ENCODE results near the gene PSME4.

Gene PSME4

DNA sequence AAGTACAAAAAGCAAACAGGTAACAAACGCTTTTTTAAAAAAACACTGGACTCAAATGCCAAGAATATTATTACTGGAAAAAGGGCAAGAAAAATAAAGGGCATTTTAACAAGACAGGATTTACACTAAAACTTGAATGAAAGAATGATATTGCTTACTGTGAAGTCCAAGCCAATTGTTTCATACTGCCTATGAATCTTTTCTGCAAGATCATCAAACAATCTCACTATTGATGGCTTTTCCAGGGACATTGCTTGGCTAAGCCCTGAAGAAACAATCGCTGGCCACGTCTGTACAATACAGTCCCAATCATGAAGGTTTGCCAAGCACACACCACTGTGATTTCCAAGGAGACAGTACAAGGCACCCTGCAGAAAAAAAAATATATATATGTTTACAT lies 69.6 kb downstream of the PSME4 start:
- in situ Hi-C loops (cut with MboI; ENCODE audit: low sequenced_read_pairs), result no loop called here

- in situ Hi-C loops (cut with MboI; ENCODE audit: low sequenced_read_pairs), result no loop called here
These were observed 73.9 kb downstream of the PSME4 start for GRCh38 chr2:53896864-53897263.

GRCh38 chr2:53886406-53887280 lies 84.2 kb downstream of the PSME4 start:
- in situ Hi-C loops (cut with MboI; ENCODE audit: low sequenced_read_pairs), result no loop called here

DNA sequence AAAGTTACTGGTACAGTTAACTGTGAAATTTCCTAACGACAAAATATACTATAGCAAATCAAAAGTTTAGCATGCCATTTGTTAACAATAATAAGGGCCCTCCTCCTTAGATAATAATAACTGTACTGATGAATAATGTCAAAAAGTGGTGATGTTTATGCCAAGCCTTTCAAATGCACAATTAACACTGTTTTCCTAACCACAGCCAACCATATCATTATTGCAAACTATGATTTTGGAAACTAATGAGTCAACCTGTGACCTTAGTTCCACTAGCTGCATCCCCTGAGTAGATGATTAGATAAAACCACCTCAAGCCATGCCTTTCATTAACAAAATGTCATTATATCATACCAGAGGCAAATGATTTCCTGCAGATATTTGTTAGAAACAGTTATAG lies 85.9 kb downstream of the PSME4 start:
- in situ Hi-C loops (cut with MboI; ENCODE audit: low sequenced_read_pairs), result no loop called here

- in situ Hi-C loops (cut with MboI; ENCODE audit: low sequenced_read_pairs), result no loop called here
These were observed 88.8 kb downstream of the PSME4 start for GRCh38 chr2:53881986-53882385.

DNA sequence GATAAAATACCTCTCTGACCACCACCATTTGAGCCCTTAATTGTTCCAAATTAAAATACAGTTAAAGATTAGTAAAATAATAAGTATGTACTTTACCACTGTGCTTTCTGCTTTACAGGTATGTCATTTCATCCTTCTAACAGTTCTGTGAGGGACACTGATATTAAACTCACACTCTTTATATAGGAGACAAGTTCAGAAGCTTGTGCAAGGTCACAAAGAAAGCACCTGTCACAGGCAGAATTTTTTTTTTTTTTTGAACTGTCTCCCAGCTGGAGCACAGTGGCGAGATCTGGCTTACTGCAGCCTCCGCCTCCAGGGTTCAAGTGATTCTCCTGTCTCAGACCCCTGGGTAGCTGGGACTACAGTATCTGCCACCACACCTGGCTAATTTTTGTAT lies 89.4 kb downstream of the PSME4 start:
- in situ Hi-C loops (cut with MboI; ENCODE audit: low sequenced_read_pairs), result no loop called here

GRCh38 chr2:53880756-53881155 lies 90.0 kb downstream of the PSME4 start:
- in situ Hi-C loops (cut with MboI; ENCODE audit: low sequenced_read_pairs), result no loop called here

DNA sequence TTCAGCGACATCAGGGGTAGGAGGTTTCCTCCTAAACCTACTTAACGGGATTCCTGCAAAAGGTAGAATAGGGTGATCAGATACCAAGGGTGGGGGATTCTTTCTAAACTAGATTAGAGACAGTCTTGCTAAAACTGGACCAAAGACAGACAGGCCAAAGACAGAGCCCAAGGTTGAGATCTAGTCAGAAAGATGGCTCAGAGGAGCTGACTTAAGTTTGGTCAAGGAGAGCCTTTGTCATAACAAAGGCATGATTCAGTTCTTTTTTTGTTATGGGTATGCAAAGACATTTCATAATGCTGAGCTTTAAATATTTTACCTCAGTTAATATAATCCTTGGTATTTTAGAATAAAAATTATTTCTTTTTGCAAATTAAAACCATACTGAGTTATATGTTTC lies 93.2 kb downstream of the PSME4 start:
- in situ Hi-C loops (cut with MboI; ENCODE audit: low sequenced_read_pairs), result no loop called here

DNA sequence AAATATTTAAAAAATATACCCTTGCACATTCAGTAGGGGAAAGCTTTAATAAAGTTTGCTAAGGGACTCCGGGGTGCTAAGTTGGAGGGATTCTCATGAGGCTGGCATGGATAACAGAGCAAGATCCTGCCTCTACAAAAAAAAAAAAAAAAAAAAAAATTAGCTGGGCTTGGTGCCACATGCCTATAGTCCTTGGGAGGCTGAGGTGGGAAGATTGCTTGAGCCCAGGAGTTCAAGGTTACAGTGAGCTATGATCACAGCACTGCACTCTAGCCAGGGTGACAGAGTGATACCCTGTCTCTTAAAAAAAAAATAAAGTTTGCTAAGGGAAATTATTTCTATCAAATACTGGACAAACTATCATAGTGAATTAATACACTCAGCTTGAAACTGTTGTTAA lies 93.7 kb downstream of the PSME4 start:
- in situ Hi-C loops (cut with MboI; ENCODE audit: low sequenced_read_pairs), result no loop called here

- in situ Hi-C loops (cut with MboI; ENCODE audit: low sequenced_read_pairs), result no loop called here
These were observed 96.3 kb downstream of the PSME4 start for GRCh38 chr2:53874401-53874950.

GRCh38 chr2:53867773-53868172 lies 103.0 kb downstream of the PSME4 start:
- in situ Hi-C loops (cut with MboI; ENCODE audit: low sequenced_read_pairs), result no loop called here

DNA sequence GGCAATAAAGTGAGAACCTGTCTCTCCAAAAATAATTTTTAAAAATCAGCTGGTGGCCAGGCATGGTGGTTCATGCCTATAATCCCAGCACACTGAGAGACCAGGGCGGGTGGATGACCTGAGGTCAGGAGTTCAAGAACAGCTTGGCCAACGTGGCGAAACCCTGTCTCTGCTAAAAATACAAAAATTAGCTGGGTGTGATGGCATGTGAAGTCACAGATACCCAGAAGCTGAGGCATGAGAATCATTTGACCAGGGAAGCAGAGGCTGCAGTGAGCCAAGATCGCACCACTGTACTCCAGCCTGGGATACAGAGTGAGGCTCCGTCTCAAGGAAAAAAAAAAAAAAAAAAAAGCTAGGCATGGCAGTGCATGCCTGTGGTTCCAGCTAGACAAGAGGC lies 103.6 kb downstream of the PSME4 start:
- in situ Hi-C loops (cut with MboI; ENCODE audit: low sequenced_read_pairs), result no loop called here

- in situ Hi-C loops (cut with MboI; ENCODE audit: low sequenced_read_pairs), result no loop called here
These were observed 104.8 kb downstream of the PSME4 start for GRCh38 chr2:53865962-53866361.

GRCh38 chr2:53865264-53865663 lies 105.5 kb downstream of the PSME4 start:
- in situ Hi-C loops (cut with MboI; ENCODE audit: low sequenced_read_pairs), result no loop called here

DNA sequence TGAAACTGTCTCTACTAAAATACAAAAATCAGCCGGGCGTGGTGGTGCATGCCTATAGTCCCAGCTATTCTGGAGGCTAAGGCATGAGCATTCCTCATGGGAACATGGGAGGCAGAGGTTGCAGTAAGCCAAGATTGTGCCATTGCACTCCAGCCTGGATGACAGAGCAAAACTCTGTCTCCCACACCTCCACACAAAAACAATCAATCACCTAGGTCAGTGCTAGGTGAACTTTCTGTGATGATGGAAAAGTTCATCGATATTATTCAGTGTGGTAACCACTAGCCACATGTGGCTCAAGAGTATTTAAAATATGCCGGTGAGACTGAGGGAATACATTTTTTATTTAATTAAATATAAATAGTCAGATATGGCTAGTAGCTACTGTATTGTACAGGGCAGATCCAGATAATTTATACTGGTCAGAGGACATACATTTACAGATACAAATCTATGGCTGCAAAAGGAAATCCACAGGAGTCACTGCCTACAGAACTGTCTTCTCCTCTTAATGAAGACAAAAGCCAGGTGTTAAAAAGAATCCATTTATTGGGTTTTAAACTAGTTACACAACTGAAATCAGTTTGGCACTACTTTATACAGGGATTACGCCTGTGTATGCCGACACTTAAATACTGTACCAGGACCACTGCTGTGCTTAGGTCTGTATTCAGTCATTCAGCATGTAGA lies 107.1 kb downstream of the PSME4 start:
- in situ Hi-C loops (cut with MboI; ENCODE audit: low sequenced_read_pairs), result no loop called here

- in situ Hi-C loops (cut with MboI; ENCODE audit: low sequenced_read_pairs), result no loop called here
These were observed 109.0 kb downstream of the PSME4 start for GRCh38 chr2:53861824-53862223.

DNA sequence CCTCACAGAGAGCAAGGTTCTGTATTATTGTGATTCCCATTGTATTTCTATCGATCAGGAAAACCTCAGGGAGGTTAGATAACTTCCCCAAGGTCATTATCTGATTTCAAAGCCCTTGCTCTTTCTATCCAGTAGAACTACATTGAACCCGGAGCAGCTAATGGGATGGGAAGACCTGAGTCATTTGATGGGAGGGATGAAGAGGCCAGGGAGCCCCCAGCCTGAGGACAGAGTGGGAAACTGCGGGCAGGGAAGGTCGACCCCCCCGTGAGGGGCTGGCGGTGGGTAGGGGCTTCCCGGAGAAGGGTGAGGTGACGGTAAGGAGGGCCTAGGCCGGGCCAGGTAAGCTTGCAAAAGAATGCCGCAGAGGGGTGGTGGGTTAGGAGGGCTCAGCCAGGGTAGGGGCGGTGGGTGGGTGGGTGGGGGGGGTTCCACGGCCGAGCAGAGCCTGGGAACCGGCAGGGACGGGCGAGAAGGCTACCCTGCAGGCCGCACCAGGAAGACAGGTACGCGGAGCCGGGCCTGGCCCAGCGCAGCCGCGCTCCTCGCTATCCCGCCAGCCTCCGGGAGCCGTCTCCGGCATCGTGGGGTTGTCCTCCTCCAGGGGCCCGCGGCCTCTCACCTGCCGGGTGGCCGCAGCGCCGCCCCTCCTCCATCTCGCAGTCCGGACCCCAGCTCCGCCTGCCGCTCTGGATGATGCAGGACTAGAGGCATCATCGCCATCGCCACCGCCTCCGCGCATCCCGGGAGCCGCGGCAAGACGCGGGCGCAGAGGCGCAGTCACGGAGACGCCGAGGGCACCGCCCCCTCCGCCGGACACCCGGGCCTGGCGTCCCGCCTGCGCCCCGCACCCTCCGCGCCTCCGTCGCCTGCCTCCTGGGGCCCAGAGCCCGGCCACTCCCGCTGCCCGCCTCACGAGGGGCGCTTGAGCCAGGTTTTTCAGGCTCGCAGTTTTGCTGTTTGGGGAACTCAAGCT lies 111.3 kb downstream of the PSME4 start, which contains the start of gene GPR75:
TSS of gene GPR75 (minus strand) at position 762 of the 976 bp plus-strand sequence. CDS start 5,211 bp downstream, outside the sequence.
- in situ Hi-C loops (cut with MboI; ENCODE audit: low sequenced_read_pairs), result no loop called here

DNA sequence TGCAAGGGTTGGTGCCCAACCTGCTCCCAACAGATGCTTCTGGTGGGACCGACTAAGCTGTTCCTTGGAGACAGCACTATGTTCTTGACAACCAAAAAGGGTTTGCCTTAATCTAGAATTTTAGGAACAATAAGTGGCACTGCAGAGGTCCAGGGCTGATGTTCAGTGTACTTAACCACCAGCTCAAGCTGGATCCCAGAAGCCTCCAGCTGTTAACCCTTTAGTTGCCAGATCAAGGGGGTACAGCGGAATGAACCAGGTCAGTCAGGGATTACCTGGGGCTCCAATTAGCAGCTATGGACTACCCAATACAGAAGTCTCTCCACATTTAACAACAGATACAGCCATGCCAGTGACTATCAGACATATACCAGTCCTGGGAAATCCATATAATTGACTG lies 114.5 kb downstream of the PSME4 start:
- in situ Hi-C loops (cut with MboI; ENCODE audit: low sequenced_read_pairs), result no loop called here

- in situ Hi-C loops (cut with MboI; ENCODE audit: low sequenced_read_pairs), result no loop called here
These were observed 116.1 kb downstream of the PSME4 start for GRCh38 chr2:53854678-53855077.

- in situ Hi-C loops (cut with MboI; ENCODE audit: low sequenced_read_pairs), result no loop called here
These were observed 118.3 kb downstream of the PSME4 start for GRCh38 chr2:53852532-53852931.

Measured in HL-60/S4 treated with phorbol 12-myristate 13-acetate at 8.2 ng/mL for 4 days and 3 days (cell line).